ENCODE data around the gene ESR1. TPM values are rescaled to one million over a fixed set of nuclear protein-coding genes. Genes with fewer than 3 reads are reported as not detected.

Gene ESR1
- polyA plus RNA-seq, 1 donor = 0.63 TPM

DNA sequence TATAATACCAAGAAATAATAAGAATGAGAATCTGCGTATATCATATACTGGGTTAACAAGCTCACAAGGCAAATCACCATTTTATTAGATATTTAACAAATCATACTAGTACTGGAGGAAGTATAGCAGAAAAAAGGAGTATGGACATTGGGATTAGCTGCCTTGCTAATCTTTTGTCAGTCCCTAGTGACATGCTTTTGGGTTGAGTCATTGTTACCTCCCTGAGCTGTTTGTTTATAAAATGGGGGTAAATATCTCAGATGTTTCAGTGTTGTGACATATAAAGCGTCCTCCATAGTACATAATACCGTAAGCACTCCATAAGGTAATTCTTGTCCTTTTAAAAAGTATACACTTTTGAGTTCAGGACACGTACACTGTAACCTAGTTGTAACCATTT is 107.0 kb downstream of the ESR1 start:
- WGBS (ENCODE audit: insufficient coverage, low lambda C conversion rate) = 86% methylated on average over 1 of the region's 4 CpGs
- Histone ChIP-seq H3K27ac (ENCODE audit: low read length) (no peak overlapping the region), H3K36me3 (ENCODE audit: control insufficient read depth, insufficient read depth, low read length) (no peaks in the 10 kb centered on the region), H3K4me3 (ENCODE audit: low read length) (no peak overlapping the region), H3K4me1 (ENCODE audit: control insufficient read depth, insufficient read depth, low read length) (no peaks in the 10 kb centered on the region), H3K9me3 (ENCODE audit: control insufficient read depth, low read depth, low read length) (no peaks in the 10 kb centered on the region), H3K27me3 (ENCODE audit: control insufficient read depth, insufficient read depth, low read length) (no peaks in the 10 kb centered on the region)
- no peak for DNase-seq

- H3K9me3 ChIP-seq (ENCODE audit: control insufficient read depth, low read depth, low read length) = no peaks in the 10 kb centered on the region
- H3K27me3 ChIP-seq (ENCODE audit: control insufficient read depth, insufficient read depth, low read length) = no peaks in the 10 kb centered on the region
- WGBS (ENCODE audit: insufficient coverage, low lambda C conversion rate) = 100% methylated on average over 2 of the region's 3 CpGs
- H3K27ac ChIP-seq (ENCODE audit: low read length) = no peak overlapping the region
- no peak overlapping the region for H3K4me3 ChIP-seq (ENCODE audit: low read length)
- H3K36me3 ChIP-seq (ENCODE audit: control insufficient read depth, insufficient read depth, low read length) = no peaks in the 10 kb centered on the region
- no peaks in the 10 kb centered on the region for H3K4me1 ChIP-seq (ENCODE audit: control insufficient read depth, insufficient read depth, low read length)
- DNase-seq = no peak
These were observed 108.6 kb downstream of the ESR1 start for GRCh38 chr6:151916075-151916474.

DNA sequence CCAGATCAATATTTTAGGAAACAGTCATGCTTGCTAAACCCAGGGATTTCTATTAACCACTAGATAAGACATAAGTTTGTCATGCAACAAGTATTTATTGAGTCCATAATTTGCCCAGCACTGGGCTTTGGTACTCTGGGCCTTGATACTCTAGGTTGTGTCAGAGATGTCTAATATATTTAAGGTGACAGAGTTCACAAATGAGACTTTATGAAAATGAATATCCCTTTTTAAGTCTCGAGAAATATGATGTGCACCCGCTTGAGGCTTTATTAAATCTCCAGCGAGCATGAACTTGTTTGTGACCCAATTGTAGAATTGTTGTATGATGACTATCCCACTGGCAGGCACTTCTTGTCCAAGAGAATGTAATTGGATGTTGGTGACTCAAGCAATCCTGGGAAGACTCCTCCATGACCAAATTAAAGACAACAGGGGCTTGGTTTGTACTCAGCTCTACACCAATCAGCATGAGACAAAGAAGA is 109.2 kb downstream of the ESR1 start:
- Histone ChIP-seq H3K27ac (ENCODE audit: low read length) (no peak overlapping the region), H3K27me3 (ENCODE audit: control insufficient read depth, insufficient read depth, low read length) (no peaks in the 10 kb centered on the region), H3K4me3 (ENCODE audit: low read length) (no peak overlapping the region), H3K36me3 (ENCODE audit: control insufficient read depth, insufficient read depth, low read length) (no peaks in the 10 kb centered on the region), H3K4me1 (ENCODE audit: control insufficient read depth, insufficient read depth, low read length) (no peaks in the 10 kb centered on the region), H3K9me3 (ENCODE audit: control insufficient read depth, low read depth, low read length) (no peaks in the 10 kb centered on the region)
- WGBS (ENCODE audit: insufficient coverage, low lambda C conversion rate) = no CpG with 5 or more reads among the region's 3 CpGs
- DNase-seq = no peak

- Histone ChIP-seq H3K36me3 (ENCODE audit: control insufficient read depth, insufficient read depth, low read length) (no peaks in the 10 kb centered on the region), H3K4me3 (ENCODE audit: low read length) (no peak overlapping the region), H3K27me3 (ENCODE audit: control insufficient read depth, insufficient read depth, low read length) (no peaks in the 10 kb centered on the region), H3K4me1 (ENCODE audit: control insufficient read depth, insufficient read depth, low read length) (no peaks in the 10 kb centered on the region), H3K9me3 (ENCODE audit: control insufficient read depth, low read depth, low read length) (no peaks in the 10 kb centered on the region), H3K27ac (ENCODE audit: low read length) (no peak overlapping the region)
- WGBS (ENCODE audit: insufficient coverage, low lambda C conversion rate) = 87% methylated on average over 4 of the region's 6 CpGs
- no peak for DNase-seq
These were observed 110.2 kb downstream of the ESR1 start for GRCh38 chr6:151917531-151918329.

DNA sequence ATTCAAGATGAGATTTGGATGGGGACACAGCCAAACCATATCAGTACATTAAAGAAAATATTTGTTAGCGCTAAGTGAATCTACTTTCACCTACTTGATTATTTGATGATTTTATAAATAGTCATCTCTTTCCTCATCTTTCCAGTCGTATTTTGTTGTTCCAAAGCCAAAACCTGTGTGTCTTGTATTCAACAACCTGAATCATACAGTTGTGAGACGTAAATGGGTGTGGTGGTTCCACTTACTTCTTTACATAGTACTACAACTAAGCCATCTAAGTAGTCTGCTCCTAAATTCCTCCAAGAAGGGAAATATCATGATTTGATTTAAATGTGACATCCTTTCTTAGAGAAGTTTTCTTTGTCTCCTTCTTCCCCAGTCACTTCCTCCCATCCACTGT is 132.8 kb downstream of the ESR1 start:
- no peak for DNase-seq
- H3K9me3 ChIP-seq (ENCODE audit: control insufficient read depth, low read depth, low read length) = no peaks in the 10 kb centered on the region
- H3K36me3 ChIP-seq (ENCODE audit: control insufficient read depth, insufficient read depth, low read length) = no peaks in the 10 kb centered on the region
- H3K4me3 ChIP-seq (ENCODE audit: low read length) = no peak overlapping the region
- H3K27me3 ChIP-seq (ENCODE audit: control insufficient read depth, insufficient read depth, low read length) = no peaks in the 10 kb centered on the region
- no peak overlapping the region for H3K27ac ChIP-seq (ENCODE audit: low read length)
- 100% methylated on average over 1 of the region's 3 CpGs for WGBS (ENCODE audit: insufficient coverage, low lambda C conversion rate)
- no peaks in the 10 kb centered on the region for H3K4me1 ChIP-seq (ENCODE audit: control insufficient read depth, insufficient read depth, low read length)

DNA sequence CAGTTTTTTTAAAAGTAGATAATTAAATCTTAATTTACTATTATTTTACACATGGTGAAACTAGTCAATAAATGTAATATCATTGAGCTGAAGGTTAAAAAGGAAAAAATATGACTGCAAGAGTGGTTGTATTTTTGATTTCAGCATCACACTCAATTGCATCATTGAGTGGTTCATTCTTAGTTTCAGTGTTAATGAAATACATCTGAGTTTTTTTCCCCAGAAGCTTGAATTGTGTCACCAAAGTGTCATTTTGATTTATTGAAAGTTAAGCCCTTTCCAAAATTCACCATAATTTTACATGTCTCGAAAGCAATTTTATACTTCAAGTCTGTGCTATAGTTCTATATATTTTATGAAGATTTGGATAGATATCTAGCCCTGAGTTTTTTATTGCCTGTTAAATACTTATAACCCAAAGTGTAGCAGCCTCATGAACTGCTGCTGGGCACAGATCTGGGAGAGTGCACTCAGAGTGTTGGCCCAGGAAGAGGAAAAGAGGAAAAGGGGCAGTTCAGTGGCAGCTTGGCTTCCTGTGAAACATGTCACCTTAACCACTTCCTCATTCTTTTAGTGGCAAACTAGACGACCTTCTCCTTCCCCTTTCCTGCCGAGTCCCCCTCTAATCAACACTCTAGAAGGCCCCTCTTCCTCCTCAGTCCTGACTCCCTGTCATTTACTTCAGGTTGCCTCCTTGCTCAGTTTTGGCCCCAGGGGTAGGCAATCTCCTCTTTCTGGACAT is 140.7 kb downstream of the ESR1 start:
- WGBS (ENCODE audit: insufficient coverage, low lambda C conversion rate) = 58% methylated on average over 3 of the region's 3 CpGs
- DNase-seq = no peak

GRCh38 chr6:151958332-151958731 is 150.8 kb downstream of the ESR1 start:
- no peaks in the 10 kb centered on the region for H3K9me3 ChIP-seq (ENCODE audit: control insufficient read depth, low read depth, low read length)
- WGBS (ENCODE audit: insufficient coverage, low lambda C conversion rate) = no CpG with 5 or more reads among the region's 2 CpGs

More for the DNA sequence above, 140.7 kb downstream of the ESR1 start:
- no peaks in the 10 kb centered on the region for H3K36me3 ChIP-seq (ENCODE audit: control insufficient read depth, insufficient read depth, low read length)
- no peaks in the 10 kb centered on the region for H3K27me3 ChIP-seq (ENCODE audit: control insufficient read depth, insufficient read depth, low read length)
- no peak overlapping the region for H3K4me3 ChIP-seq (ENCODE audit: low read length)
- no peak overlapping the region for H3K27ac ChIP-seq (ENCODE audit: low read length)
- H3K9me3 ChIP-seq (ENCODE audit: control insufficient read depth, low read depth, low read length) = no peaks in the 10 kb centered on the region
- no peaks in the 10 kb centered on the region for H3K4me1 ChIP-seq (ENCODE audit: control insufficient read depth, insufficient read depth, low read length)

GRCh38 chr6:151959086-151959485 is 151.6 kb downstream of the ESR1 start:
- Histone ChIP-seq H3K4me1 (ENCODE audit: control insufficient read depth, insufficient read depth, low read length) (no peaks in the 10 kb centered on the region), H3K4me3 (ENCODE audit: low read length) (no peak overlapping the region), H3K36me3 (ENCODE audit: control insufficient read depth, insufficient read depth, low read length) (no peaks in the 10 kb centered on the region), H3K27ac (ENCODE audit: low read length) (no peak overlapping the region), H3K9me3 (ENCODE audit: control insufficient read depth, low read depth, low read length) (no peaks in the 10 kb centered on the region), H3K27me3 (ENCODE audit: control insufficient read depth, insufficient read depth, low read length) (no peaks in the 10 kb centered on the region)
- 100% methylated on average over 2 of the region's 3 CpGs for WGBS (ENCODE audit: insufficient coverage, low lambda C conversion rate)
- DNase-seq = no peak

More at GRCh38 chr6:151958332-151958731, 150.8 kb downstream of the ESR1 start:
- Histone ChIP-seq H3K27me3 (ENCODE audit: control insufficient read depth, insufficient read depth, low read length) (no peaks in the 10 kb centered on the region), H3K36me3 (ENCODE audit: control insufficient read depth, insufficient read depth, low read length) (no peaks in the 10 kb centered on the region), H3K4me1 (ENCODE audit: control insufficient read depth, insufficient read depth, low read length) (no peaks in the 10 kb centered on the region), H3K27ac (ENCODE audit: low read length) (no peak overlapping the region), H3K4me3 (ENCODE audit: low read length) (no peak overlapping the region)
- DNase-seq = no peak

GRCh38 chr6:151961809-151962208 is 154.3 kb downstream of the ESR1 start:
- no peaks in the 10 kb centered on the region for H3K4me1 ChIP-seq (ENCODE audit: control insufficient read depth, insufficient read depth, low read length)
- H3K4me3 ChIP-seq (ENCODE audit: low read length) = no peak overlapping the region
- H3K27ac ChIP-seq (ENCODE audit: low read length) = no peak overlapping the region
- no peak for DNase-seq
- no CpG with 5 or more reads among the region's 5 CpGs for WGBS (ENCODE audit: insufficient coverage, low lambda C conversion rate)
- no peaks in the 10 kb centered on the region for H3K27me3 ChIP-seq (ENCODE audit: control insufficient read depth, insufficient read depth, low read length)
- no peaks in the 10 kb centered on the region for H3K36me3 ChIP-seq (ENCODE audit: control insufficient read depth, insufficient read depth, low read length)
- no peaks in the 10 kb centered on the region for H3K9me3 ChIP-seq (ENCODE audit: control insufficient read depth, low read depth, low read length)

DNA sequence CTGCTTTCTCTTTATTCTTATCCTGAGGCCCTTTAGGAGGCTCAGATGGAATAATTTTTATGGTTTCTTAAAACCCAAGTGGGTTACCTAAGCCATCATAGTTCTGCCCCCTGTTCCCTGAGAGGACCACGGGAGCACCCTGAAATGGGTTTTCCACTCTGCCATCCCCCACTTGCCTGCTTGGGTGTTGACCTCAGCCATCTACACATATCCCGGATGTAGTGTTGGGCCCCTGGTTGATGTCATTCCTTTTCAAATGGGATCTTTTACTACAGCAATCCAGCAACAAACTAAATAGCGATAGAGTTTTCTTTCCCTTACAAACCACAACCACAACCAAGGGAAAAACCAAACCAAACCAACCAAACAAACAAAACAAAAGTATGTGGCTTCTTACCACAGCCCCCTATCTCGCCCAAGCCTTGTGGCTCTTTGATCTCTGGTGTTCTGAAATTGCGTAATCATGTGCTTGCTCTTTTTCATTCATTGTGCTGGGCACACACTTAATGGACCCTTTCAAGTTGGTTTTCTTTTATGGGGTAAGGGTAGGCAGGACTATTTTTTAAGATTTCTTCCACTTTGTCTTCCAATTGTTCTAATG is 154.9 kb downstream of the ESR1 start:
- Histone ChIP-seq H3K4me3 (ENCODE audit: low read length) (no peak overlapping the region), H3K4me1 (ENCODE audit: control insufficient read depth, insufficient read depth, low read length) (no peaks in the 10 kb centered on the region), H3K9me3 (ENCODE audit: control insufficient read depth, low read depth, low read length) (no peaks in the 10 kb centered on the region), H3K27me3 (ENCODE audit: control insufficient read depth, insufficient read depth, low read length) (no peaks in the 10 kb centered on the region), H3K27ac (ENCODE audit: low read length) (no peak overlapping the region), H3K36me3 (ENCODE audit: control insufficient read depth, insufficient read depth, low read length) (no peaks in the 10 kb centered on the region)
- DNase-seq = no peak
- 67% methylated on average over 2 of the region's 5 CpGs for WGBS (ENCODE audit: insufficient coverage, low lambda C conversion rate)
